Endodermal cell (in vitro differentiated cells): ENCODE measurements around the gene ALDH9A1. TPM values are rescaled to one million over a fixed set of nuclear protein-coding genes. Genes with fewer than 3 reads are reported as not detected.
"Not testable (repeated sequence)": the region's sequence is repeated elsewhere in the genome, so short reads cannot be mapped to it uniquely, and the experiment has no call there.

ENCODE experiments used
- DNase-seq: peaks from one replicate; pipeline ENCODE4 v3.0.0-alpha.2; 2017
- H3K27ac ChIP-seq: 2 replicates; pipeline ENCODE4 v1.5.1; 2013; ENCODE audit warnings: mild to moderate bottlenecking, low read depth, low read length, moderate library complexity
- H3K27me3 ChIP-seq: 2 replicates; pipeline ENCODE4 v1.6.1; 2013; ENCODE audit warnings: mild to moderate bottlenecking, low read length, moderate library complexity; ENCODE audit not compliant: insufficient read depth, control insufficient read depth, poor library complexity, severe bottlenecking
- H3K36me3 ChIP-seq: 2 replicates; pipeline ENCODE4 v1.7.0; 2013; ENCODE audit warnings: mild to moderate bottlenecking, low read length, moderate library complexity; ENCODE audit not compliant: control insufficient read depth, insufficient read depth
- H3K4me1 ChIP-seq: one replicate; pipeline ENCODE4 v1.7.0; 2013; ENCODE audit warnings: low read length; ENCODE audit not compliant: control insufficient read depth, insufficient read depth
- H3K4me3 ChIP-seq: 2 replicates; pipeline ENCODE4 v1.5.1; 2013; ENCODE audit warnings: mild to moderate bottlenecking, low read length, moderate library complexity
- H3K9ac ChIP-seq: 2 replicates; pipeline ENCODE4 v1.6.1; 2013; ENCODE audit warnings: mild to moderate bottlenecking, low read length, moderate library complexity; ENCODE audit not compliant: poor library complexity, severe bottlenecking; ENCODE audit errors: extremely low read depth
- H3K9me3 ChIP-seq: 2 replicates; pipeline ENCODE4 v1.6.1; 2013; ENCODE audit warnings: mild to moderate bottlenecking, low read length, moderate library complexity; ENCODE audit not compliant: control insufficient read depth
- H3K27ac Mint-ChIP-seq: 2 replicates; pipeline ENCODE4 v1.8.0; 2020; ENCODE audit warnings: mixed read lengths
- H3K27me3 Mint-ChIP-seq: 2 replicates; pipeline ENCODE4 v1.8.0; 2021; ENCODE audit warnings: mild to moderate bottlenecking, mixed read lengths; ENCODE audit not compliant: insufficient read depth
- H3K36me3 Mint-ChIP-seq: 2 replicates; pipeline ENCODE4 v1.8.0; 2020; ENCODE audit warnings: low read depth, mixed read lengths
- H3K4me1 Mint-ChIP-seq: 2 replicates; pipeline ENCODE4 v1.8.0; 2020; ENCODE audit warnings: mixed read lengths
- H3K4me3 Mint-ChIP-seq: 2 replicates; pipeline ENCODE4 v1.8.0; 2020; ENCODE audit warnings: mild to moderate bottlenecking, moderate library complexity, mixed read lengths
- H3K9me3 Mint-ChIP-seq: 2 replicates; pipeline ENCODE4 v1.8.0; 2020; ENCODE audit warnings: mild to moderate bottlenecking, mixed read lengths
- CTCF ChIP-seq: fragments of 200-600 bp; sonication (generic); conservative IDR thresholded peaks from 2 replicates; pipeline ENCODE4 v1.5.0; 2021; ENCODE audit warnings: antibody characterized with exemption, mild to moderate bottlenecking
- WGBS, 2 experiments: methylation state at CpG; one replicate each; pipeline versions ENCODE4 v1.1.5 to v1.1.7; 2013; ENCODE audit warnings: missing lambda C conversion rate in 2 of 2, mixed read lengths in 1 of 2; ENCODE audit not compliant: insufficient coverage in 1 of 2, insufficient read length in 1 of 2; 5-methylcytosine and 5-hydroxymethylcytosine counted together
- total RNA-seq, 2 donors: library from RNA; stranded (reverse); fragmentation: NEBNext Ultra II Directional in 1 of 2; extraction: Animal tissue kit (Norgen Biotek cat#: 25700) in 1 of 2; gene quantifications; 2 replicates in 1 of 2; 3 replicates in 1 of 2; pipeline ENCODE4 v1.2.1, GENCODE V29; 2021

The ALDH9A1 gene
- total RNA-seq, 2 donors from 2014 or later: 47.6 to 52.2 TPM

- H3K9me3 Mint-ChIP-seq: no peaks in the 10 kb centered on the region
- Histone ChIP-seq H3K4me3 (no peak overlapping the region), H3K27me3 (no peaks in the 10 kb centered on the region), H3K9ac (no peak overlapping the region), H3K27ac (no peak overlapping the region), H3K36me3 (peaks cover 10% of the 10 kb centered on the region), H3K9me3 (no peaks in the 10 kb centered on the region), H3K4me1 (peaks cover 4% of the 10 kb centered on the region)
- H3K36me3 Mint-ChIP-seq: peaks cover 5% of the 10 kb centered on the region
- no peak overlapping the region for H3K27ac Mint-ChIP-seq
- no peak for TF ChIP-seq CTCF
- H3K4me1 Mint-ChIP-seq: no peaks in the 10 kb centered on the region
- H3K27me3 Mint-ChIP-seq: no peaks in the 10 kb centered on the region
- H3K4me3 Mint-ChIP-seq: no peak overlapping the region
- DNase-seq: no peak
- WGBS, 2 experiments: 80 to 92% methylated on average over 1 to 2 of the region's 2 CpGs
Measured at GRCh38 chr1:165641231-165641987, 57.0 kb downstream of the ALDH9A1 start.

- Mint-ChIP-seq H3K27me3 (no peaks in the 10 kb centered on the region), H3K27ac (no peak overlapping the region), H3K9me3 (no peaks in the 10 kb centered on the region), H3K36me3 (peaks cover 8% of the 10 kb centered on the region), H3K4me1 (no peaks in the 10 kb centered on the region), H3K4me3 (no peak overlapping the region)
- H3K27ac ChIP-seq: no peak overlapping the region
- no peak overlapping the region for H3K9ac ChIP-seq
- H3K27me3 ChIP-seq: no peaks in the 10 kb centered on the region
- WGBS, 2 experiments: 95 to 100% methylated on average over 1 of the region's 1 CpG
- peaks cover 19% of the 10 kb centered on the region for H3K36me3 ChIP-seq
- H3K4me3 ChIP-seq: no peak overlapping the region
- no peak for DNase-seq
- no peaks in the 10 kb centered on the region for H3K9me3 ChIP-seq
- H3K4me1 ChIP-seq: peaks cover 4% of the 10 kb centered on the region
- no peak for TF ChIP-seq CTCF
Measured at GRCh38 chr1:165639821-165640623, 58.3 kb downstream of the ALDH9A1 start.

- H3K36me3 Mint-ChIP-seq, H3K9me3 ChIP-seq, H3K9ac ChIP-seq, H3K4me3 Mint-ChIP-seq, H3K27ac ChIP-seq, H3K4me1 Mint-ChIP-seq, H3K27me3 Mint-ChIP-seq, H3K27me3 ChIP-seq, H3K9me3 Mint-ChIP-seq, DNase-seq, H3K4me1 ChIP-seq, H3K4me3 ChIP-seq: not testable (repeated sequence)
- peaks cover 19% of the 10 kb centered on the region for H3K36me3 ChIP-seq
- WGBS, 2 experiments: 94% methylated on average over 3 to 7 of the region's 7 CpGs
- H3K27ac Mint-ChIP-seq: peak overlapping the region; percentile 26
Measured at GRCh38 chr1:165638211-165638610, 60.2 kb downstream of the ALDH9A1 start.
